Thoracic aorta (tissue), 2 donors: ENCODE results near the gene PMEPA1. TPM values are rescaled to one million over a fixed set of nuclear protein-coding genes. Genes with fewer than 3 reads are reported as not detected.

Experiments
- ATAC-seq: fragments of 150-250 bp; one replicate; pipeline ENCODE4 v1.8.0; 2017; ENCODE audit warnings: low read depth; ENCODE audit not compliant: insufficient number of reproducible peaks, low FRiP score
- DNase-seq: peaks from one replicate; pipeline ENCODE4 v3.0.0-alpha.2; 2020; ENCODE audit warnings: low spot score
- H3K27ac ChIP-seq, 2 donors: fragments of 200-600 bp; sonication (generic); 1 replicate in 1 of 2; 2 replicates in 1 of 2; pipeline ENCODE4 v1.5.1; 2016; ENCODE audit warnings: mild to moderate bottlenecking in 2 of 2, moderate library complexity in 2 of 2
- H3K27me3 ChIP-seq: fragments of 200-600 bp; sonication (generic); replicated peaks from 2 replicates; pipeline ENCODE4 v1.6.0; 2016; ENCODE audit warnings: mild to moderate bottlenecking; ENCODE audit not compliant: insufficient read depth
- H3K36me3 ChIP-seq: fragments of 200-600 bp; sonication (generic); one replicate; pipeline ENCODE4 v1.5.1; 2016
- H3K4me1 ChIP-seq, 2 donors: fragments of 200-600 bp; sonication (generic); 1 replicate in 1 of 2; 2 replicates in 1 of 2; pipeline versions ENCODE4 v1.5.1 to v1.6.0; 2016; ENCODE audit warnings: low read depth in 2 of 2, mild to moderate bottlenecking in 1 of 2; ENCODE audit not compliant: control insufficient read depth in 1 of 2
- H3K4me3 ChIP-seq: fragments of 200-600 bp; sonication (generic); 2 replicates; pipeline ENCODE4 v1.5.1; 2016; ENCODE audit warnings: mild to moderate bottlenecking
- H3K9me3 ChIP-seq: fragments of 200-600 bp; sonication (generic); 2 replicates; pipeline ENCODE4 v1.5.1; 2016
- CTCF ChIP-seq: fragments of 200-600 bp; sonication (generic); IDR thresholded peaks from one replicate; pipeline ENCODE4 v1.5.1; 2019; ENCODE audit warnings: antibody characterized with exemption
- total RNA-seq, 2 donors: library from RNA; depleted of rRNA; stranded (reverse); fragments of >200 nt; gene quantifications; one replicate each; pipeline versions ENCODE4 v1.1.0 to v1.2.3, GENCODE V29; 2016

Gene PMEPA1
- total RNA-seq, 2 donors from 2014 or later = 68.4 to 104 TPM

DNA sequence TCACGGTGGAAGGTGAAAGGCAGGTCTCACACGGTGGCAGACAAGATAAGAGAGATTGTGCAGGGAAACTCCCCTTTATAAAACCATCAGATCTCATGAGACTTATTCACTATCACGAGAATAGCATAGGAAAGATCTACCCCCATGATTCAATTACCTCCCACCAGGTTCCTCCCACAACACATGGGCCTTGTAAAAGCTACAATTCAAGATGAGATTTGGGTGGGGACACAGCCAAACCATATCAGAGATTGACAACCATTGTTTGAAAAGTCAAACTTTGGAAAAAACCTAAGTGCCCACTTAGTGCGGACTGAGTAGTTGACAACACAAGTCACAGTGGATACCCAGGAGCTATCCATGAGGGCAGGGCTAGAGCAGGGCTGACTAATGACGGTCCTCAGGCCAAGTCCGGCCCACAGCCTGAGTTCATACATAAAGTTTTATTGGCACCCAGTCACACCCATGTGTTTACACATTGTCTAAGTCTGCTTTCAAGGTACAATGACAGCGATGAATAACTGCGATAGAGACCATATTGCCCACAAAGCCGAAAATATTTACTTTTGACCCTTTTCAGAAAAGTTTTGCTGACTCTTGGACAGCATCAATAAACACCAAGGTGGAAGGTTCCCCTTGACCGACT, 33.8 kb upstream of the PMEPA1 start:
- Histone ChIP-seq H3K4me3 (no peak overlapping the region), H3K27me3 (no peaks in the 10 kb centered on the region), H3K9me3 (no peaks in the 10 kb centered on the region), H3K36me3 (no peaks in the 10 kb centered on the region), H3K27ac (no peak overlapping the region), H3K4me1 (peaks cover 8 to 17% of the 10 kb centered on the region in 2 donors)
- no peak for ATAC-seq
- DNase-seq = no peak
- no peak for TF ChIP-seq CTCF

DNA sequence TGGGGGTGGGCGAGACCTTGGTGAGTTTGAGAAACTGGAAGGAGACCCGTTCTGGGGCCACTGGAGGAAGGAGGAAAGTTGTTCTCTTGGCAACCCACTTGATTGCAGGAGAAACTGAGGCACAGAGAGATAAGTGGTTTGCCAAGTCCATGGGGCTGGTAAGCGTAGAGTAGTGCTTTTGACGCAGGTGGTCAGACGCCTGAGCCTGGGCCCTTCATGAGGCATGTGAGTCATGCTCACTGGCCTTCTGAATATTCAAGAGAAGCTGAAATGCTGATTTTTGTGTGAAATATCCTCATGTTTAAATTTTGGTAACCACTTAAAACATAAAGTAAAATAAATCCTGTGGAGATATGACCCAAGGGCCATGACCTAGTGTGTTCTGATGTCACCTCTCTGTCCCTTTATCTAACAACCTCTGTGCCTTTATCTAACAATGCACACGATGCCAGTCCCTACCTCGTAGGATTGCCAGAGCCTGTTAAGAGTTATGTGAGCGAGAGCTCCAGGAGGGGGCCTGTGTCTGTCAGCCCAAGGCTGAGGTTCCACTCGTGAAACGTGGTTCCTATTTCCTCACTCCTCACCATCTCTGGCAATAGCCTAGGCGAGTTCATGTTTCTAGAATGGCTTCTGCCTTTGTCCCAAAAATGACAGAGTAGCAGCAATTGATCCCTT, 32.8 kb upstream of the PMEPA1 start:
- no peak for ATAC-seq
- no peak for TF ChIP-seq CTCF
- H3K4me1 ChIP-seq = peaks cover 4 to 8% of the 10 kb centered on the region in 2 donors
- H3K27me3 ChIP-seq = no peaks in the 10 kb centered on the region
- no peaks in the 10 kb centered on the region for H3K9me3 ChIP-seq
- H3K36me3 ChIP-seq = no peaks in the 10 kb centered on the region
- H3K4me3 ChIP-seq = no peak overlapping the region
- no peak for DNase-seq
- H3K27ac ChIP-seq = no peak overlapping the region

DNA sequence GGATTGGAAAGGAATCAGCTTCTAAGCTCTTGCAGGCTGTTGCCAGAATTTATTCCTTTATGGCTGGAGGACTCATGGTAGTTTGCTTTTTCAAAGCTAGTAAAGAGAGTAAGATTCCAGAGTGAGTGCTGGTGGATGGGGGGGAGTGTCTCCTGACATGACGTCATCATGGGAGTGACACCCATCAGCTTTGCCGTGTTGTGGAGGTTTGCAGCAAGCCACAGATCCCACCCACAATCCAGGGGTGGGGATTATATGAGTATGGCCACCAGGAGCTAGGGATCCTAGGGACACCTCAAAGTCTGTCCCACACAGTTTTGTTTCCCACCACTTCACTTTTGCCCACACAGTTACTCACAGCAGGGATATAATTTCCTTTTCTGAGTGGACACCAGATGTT, 28.7 kb upstream of the PMEPA1 start:
- no peak for ATAC-seq
- Histone ChIP-seq H3K36me3 (no peaks in the 10 kb centered on the region), H3K27ac (no peak overlapping the region), H3K4me3 (no peak overlapping the region), H3K9me3 (no peaks in the 10 kb centered on the region), H3K27me3 (no peaks in the 10 kb centered on the region), H3K4me1 (no peaks in the 10 kb centered on the region)
- no peak for TF ChIP-seq CTCF
- DNase-seq = no peak

DNA sequence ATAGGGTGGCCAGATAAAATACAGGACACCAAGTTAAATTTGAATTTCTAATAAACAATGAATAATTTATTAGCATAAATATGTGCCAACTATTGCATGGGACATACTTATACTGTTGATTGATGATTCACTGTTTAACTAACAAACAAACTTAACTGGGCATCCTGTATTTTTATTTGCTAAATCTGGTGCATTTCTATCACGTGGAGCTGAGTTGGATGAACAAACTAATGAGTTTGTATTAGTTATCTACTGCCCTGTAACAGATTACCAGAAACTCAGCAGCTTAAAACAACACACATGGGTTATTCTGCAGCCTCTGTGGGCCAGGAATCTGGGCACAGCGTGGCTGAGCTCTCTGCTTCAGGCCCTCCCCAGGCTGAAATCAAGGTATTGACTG, 28.2 kb upstream of the PMEPA1 start:
- no peak for TF ChIP-seq CTCF
- no peak overlapping the region for H3K27ac ChIP-seq
- H3K4me3 ChIP-seq = no peak overlapping the region
- H3K9me3 ChIP-seq = no peaks in the 10 kb centered on the region
- no peak for ATAC-seq
- H3K27me3 ChIP-seq = no peaks in the 10 kb centered on the region
- H3K36me3 ChIP-seq = no peaks in the 10 kb centered on the region
- no peaks in the 10 kb centered on the region for H3K4me1 ChIP-seq
- no peak for DNase-seq

GRCh38 chr20:57737349-57737748, 27.5 kb upstream of the PMEPA1 start:
- TF ChIP-seq CTCF = no peak
- DNase-seq (no peak), ATAC-seq (no peak)
- Histone ChIP-seq H3K27ac (no peak overlapping the region), H3K4me1 (no peaks in the 10 kb centered on the region), H3K36me3 (no peaks in the 10 kb centered on the region), H3K27me3 (no peaks in the 10 kb centered on the region), H3K9me3 (no peaks in the 10 kb centered on the region), H3K4me3 (no peak overlapping the region)
